CD4-positive, alpha-beta T cell treated with Interleukin-17A for 1 hour (primary cell): ENCODE measurements around the gene ADAMTS17.

Experiments
- DNase-seq: peaks from one replicate; pipeline ENCODE4 v3.0.0-alpha.2; 2020

Gene ADAMTS17

DNA sequence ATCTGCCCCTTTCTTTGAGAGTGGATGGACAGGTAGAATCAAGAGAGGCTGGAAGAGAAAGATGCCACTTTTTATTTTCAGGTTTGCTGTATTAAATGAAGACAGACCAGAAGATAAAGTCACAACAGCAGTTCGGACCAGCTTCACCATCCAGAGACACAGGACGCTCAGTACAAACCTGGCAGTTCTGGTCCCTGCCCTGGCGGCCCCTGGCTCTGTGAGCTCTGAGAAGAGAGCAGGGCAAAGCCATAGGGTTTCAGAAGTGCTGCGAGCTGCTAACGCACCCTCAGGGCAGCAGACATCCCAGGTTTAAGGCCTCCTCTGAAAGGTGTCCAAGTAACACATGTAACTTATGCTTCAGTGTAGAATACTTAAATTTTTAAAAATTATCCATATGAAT is 216.8 kb downstream of the ADAMTS17 start:
- no peak for DNase-seq

DNA sequence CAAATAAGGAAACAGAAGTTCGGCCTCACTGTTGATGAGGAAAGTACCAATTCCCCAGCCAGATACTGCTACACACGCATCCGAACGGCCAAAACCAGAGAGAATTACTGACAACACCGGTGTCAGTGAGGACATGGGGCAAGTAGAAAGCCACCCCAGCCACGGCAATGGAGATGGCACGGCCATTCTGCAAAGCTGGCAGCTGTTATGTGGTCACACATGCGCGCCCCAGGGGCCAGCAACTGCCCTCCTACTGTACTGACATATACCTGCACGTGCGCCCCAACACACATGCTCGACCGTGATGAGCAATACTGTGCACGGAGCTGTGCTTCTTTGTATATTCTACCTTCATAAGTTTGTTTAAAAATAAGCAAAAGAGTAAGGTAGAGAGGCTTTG is 217.4 kb downstream of the ADAMTS17 start:
- DNase-seq: no peak

DNA sequence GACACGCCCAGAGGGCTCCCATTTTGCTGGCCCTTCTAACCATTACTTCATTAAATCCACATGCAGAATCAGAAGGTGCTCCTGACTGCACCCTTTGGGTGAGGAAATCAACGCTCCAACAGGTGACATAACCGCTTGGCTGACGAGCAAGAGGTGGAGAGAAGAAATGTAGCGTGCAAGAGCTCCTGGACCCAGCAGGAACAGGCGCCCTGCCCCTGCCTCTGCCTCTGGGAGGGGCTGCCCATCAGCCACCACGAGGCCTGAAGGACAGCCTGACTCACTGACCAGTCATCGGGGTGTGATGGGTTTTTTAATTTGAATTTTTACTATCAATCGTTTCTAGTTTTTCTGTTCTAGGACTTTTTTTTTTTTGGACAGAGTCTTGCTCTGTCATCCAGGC is 218.2 kb downstream of the ADAMTS17 start:
- DNase-seq: no peak

GRCh38 chr15:100121285-100121684 is 220.5 kb downstream of the ADAMTS17 start:
- DNase-seq: no peak

GRCh38 chr15:100120111-100120510 is 221.7 kb downstream of the ADAMTS17 start:
- no peak for DNase-seq

- DNase-seq: no peak
Measured at GRCh38 chr15:100118546-100118945, 223.2 kb downstream of the ADAMTS17 start.

GRCh38 chr15:100116416-100117190 is 225.2 kb downstream of the ADAMTS17 start:
- DNase-seq: no peak

DNA sequence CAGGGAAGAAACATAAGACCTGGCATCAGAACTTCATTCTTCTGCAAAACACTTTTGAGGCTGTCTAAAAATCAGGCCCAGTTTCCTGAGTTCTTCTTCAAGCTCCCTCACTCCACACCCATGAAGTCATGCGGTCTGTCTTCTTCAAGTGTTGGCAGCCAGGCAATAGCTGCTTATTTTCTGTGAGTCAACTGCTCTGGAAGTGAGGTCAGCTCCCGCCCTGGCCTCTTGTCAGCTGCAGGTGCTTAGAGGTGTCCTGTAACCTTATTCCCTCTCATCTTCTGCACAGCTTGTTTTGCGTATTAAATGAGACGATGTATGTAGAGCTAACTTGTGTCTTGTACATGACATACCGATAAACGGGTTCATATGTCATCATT is 226.1 kb downstream of the ADAMTS17 start:
- no peak for DNase-seq

DNA sequence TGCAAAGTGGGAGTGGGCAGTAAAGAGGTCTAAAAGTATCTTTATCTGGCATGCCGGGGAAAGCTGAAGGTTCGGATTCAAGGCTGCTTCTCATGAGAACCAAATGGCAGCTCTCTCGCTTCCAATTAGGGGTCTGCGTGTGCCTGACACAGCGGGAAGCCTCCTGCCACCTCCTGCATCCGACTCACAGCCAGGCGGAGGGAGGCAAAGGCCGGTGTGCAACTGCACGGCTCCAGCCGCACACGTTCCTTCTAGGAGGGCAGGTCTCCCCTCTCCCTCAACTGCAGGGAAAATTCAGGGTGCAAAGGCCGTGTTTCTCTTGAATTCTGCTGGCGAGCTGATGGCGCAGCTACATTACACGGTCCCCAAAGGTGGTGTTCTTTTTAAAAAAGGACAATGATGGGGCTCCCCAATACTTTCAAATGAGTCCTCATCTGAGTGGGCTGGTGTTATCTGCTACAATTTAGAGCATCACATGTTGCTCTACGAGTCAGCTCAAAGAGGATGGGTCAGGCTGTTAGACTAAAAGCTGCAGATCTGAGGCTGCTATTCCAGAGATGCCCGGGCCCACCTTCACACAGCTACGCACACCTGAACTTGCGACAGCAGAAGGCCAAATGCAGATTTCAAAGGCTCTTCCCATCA is 226.6 kb downstream of the ADAMTS17 start:
- no peak for DNase-seq

- DNase-seq: no peak
Measured at GRCh38 chr15:100114571-100114970, 227.2 kb downstream of the ADAMTS17 start.

- no peak for DNase-seq
Measured at GRCh38 chr15:100114100-100114499, 227.7 kb downstream of the ADAMTS17 start.

- DNase-seq: no peak
Measured at GRCh38 chr15:100113351-100114080, 228.3 kb downstream of the ADAMTS17 start.

DNA sequence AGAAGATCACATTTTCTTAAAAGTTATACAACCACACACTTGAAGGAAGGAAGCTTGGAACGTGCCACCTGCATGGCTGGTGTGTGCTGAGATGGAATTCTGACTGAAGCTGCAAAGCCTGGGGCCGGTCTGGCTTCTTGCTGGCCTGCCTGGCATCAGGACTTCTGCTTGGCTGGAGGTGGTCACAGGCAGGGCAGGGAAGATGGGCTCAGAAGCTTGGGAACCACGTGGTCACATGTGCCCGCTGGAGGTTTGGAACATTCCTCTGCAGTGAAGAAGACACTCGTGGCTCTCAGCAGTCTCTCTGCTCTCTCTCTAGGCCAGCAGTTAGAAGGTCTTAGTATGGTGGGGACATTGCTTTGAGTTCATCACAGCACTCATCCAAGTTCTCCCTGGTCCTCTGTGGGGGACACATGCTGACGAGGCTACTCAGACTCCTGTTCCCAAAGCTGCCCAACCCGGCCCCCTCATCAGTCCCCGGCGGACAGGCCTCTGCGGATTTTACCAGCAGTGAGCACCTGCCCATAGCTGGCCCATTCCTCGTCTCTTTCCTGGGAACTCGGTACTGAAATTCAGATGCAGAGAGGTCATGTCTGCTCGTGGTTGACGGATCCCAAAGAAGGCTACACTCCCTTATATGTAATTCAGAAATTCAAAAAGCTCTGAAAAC is 229.0 kb downstream of the ADAMTS17 start:
- DNase-seq: no peak

DNA sequence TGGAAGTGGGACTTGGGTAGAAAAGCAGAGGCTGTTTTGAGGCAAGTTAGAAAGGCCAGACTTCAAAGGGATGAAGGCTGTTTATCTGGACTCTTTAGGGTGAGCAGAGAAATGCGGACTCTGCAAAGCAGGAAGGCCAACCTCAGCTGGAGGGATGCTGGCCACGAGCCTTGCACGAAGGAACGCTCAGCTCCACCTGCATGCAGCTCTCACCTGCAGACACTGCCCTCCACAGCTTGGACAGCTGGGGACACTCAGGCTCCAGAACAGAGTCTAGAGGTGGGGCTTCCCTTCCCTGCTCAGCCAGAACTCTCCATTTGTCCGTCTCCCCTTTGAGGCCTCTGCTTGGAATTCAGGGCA is 229.7 kb downstream of the ADAMTS17 start:
- no peak for DNase-seq

DNA sequence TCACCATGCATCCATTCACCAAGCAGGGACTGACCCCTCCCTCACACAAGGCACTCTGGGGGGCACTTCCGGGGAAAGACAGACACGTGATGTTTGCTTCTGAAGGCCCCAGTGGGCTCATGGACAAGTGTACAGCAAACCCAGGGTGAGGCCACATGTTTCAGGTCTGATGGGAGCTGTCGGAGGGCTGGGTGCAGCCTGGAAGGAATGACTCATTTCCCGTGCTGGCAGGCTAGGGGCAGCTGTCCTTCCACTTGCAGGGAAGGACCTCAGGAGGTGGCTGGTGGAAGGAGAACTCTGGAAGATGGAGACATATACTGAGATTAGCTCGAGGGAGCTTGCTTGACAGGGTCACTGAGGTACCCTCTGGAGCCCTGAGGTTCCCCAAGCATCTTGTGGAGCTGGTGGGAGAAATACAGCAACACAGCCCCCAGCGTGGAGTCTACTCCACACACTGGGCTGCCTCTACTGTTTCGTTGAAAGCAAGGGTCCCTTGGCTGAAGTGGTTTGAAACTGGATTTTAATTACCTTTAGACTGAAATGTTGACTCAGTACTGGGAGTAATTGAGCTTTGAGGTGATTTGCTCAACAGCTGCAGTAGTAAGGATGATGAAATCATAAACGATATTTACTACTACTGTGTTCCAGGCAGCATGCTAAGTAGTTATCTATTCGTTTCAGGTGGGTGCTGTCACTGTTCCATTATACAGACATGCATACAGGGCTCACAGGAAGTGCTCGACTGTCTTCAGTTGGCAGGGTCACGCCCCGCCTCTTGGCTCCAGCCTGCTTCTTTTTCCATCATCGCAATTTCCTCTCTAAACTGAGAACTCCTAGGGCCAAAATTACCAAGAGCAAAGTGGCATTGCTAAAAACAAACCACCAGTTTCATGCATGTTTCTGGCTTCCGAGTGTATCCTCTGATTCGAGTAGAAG is 230.4 kb downstream of the ADAMTS17 start:
- no peak for DNase-seq

- DNase-seq: no peak
Measured at GRCh38 chr15:100109486-100110035, 232.2 kb downstream of the ADAMTS17 start.

GRCh38 chr15:100108846-100109245 is 232.9 kb downstream of the ADAMTS17 start:
- DNase-seq: no peak

DNA sequence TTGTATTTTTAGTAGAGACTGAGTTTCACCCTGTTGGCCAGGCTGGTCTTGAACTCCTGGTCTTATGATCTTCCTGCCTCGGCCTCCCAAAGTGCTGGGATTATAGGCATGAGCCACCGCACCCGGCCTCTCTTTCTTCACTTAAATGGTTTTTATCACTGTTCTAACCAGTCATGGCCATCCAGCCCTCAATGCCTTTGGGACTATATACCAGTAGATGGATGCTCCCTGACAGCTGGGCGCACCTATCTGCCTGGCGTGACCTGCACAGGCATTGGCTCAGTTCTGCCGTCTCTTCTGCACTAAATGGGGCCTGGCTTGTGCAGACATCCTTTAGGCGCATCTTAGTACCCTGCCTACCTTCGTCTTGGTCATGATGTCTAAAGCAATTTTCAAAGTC is 233.4 kb downstream of the ADAMTS17 start:
- DNase-seq: no peak

DNA sequence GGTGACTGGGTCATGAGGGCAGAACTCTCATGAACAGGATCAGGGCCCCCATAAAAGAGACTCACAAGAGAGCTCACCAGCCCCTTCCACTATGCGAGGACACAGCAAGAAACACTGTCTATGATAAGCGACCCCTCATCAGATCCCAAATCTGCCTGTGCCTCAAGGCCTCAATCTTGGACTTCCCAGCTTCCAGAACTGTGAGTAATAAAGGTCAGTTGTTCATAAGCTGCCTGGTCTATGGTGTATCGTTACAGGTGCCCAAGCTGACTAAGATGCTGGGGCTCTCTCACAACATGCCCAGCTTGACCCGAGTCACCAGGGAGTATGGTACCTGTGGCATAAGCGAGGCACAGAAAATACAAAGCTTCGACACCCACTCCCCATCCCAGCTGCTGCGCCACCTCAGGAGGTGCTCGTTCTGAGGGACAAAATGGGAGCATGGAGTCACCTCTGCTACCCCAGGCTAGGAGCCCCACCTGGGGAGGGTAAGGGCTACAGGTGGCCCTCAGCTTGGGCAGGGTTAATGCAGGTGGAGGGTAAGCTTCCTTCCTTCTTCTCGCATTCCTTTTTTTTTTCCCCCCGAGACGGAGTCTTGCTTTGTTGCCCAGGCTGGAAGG is 234.1 kb downstream of the ADAMTS17 start:
- no peak for DNase-seq

DNA sequence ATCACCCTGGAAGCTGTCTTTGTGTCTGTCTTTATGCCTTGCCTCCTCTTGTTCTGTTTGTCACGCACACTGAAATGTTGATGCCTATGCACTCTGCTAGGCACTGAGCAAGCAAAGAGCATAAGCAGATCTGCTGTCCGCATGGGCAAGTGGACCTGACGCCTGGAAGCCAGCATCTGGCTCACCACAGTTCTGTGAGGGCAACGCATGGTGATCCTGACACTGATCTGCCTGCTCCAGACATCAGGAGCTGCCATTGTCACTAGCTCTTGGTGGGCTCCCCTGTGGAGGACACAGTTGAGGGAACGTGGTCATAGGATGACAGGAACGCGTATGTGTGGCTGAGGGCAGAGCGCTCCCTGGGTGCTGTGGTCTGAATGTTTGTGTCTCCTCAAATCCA is 234.6 kb downstream of the ADAMTS17 start:
- no peak for DNase-seq

DNA sequence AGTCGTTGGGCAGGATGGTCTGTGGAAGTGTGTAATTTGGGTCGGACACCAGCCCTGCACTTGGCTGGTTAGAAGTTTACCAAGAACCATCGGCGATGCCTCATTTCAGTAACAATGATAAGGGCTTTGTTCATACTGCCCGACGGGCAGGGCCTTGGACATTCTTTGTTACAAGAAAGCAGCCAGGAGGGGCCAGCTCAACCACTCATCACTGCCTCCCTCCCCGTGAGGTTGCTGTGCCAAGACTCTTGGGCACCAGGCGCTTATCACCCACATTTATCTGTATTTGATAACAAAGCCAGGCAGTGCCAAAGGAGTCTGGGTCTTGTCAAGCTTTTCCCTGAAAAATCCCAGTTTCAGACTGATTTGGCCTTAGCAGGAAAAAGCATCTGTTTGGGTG is 235.0 kb downstream of the ADAMTS17 start:
- no peak for DNase-seq

DNA sequence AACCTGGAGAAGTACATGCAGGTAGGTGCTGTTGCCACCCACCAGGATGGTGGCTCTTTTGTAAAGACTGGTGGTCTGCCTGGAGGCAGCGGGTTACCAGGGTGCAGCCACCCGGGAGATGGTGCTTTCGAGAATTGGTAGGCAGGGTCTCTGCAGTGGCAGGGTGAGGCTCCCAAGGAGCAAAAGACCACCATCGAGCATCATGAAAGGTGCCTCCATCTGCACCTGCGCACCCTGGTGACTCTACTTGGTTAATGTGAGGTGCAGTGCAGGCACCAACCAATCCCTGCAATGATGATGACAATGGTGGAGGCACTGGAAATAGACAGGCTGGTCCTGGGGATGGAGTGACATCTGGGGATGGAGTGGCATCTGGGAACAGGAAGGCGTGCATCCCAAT is 236.7 kb downstream of the ADAMTS17 start:
- DNase-seq: no peak
